Measurements from ENCODE around the gene FPGS.

Gene FPGS

GRCh38 chr9:127854184-127854806 lies 51.6 kb downstream of the FPGS start, which contains the start of gene ENG:
ENG (minus strand) TSS chr9:127854658; CDS start chr9:127854355, 303 bp downstream.
- TF ChIP-seq REST (IDR thresholded peaks at IDR 0.05; ENCODE audit: insufficient read depth in 1 of 2, low read depth in 2 of 2, low read length in 2 of 2): 0 out of 4 replicates have a peak, but pooled peaks of 1 of the 2 experiments have one; percentile 29
- peak; percentile 58; the same call in 1 of the 2 replicates for TF ChIP-seq POLR2AphosphoS5 (IDR thresholded peaks at IDR 0.05; ENCODE audit: low read depth, low read length)
- no peak for TF ChIP-seq FOXP2 (optimal IDR thresholded peaks at IDR 0.05; ENCODE audit: borderline replicate concordance, extremely low read depth, extremely low read length, insufficient read depth)
- TF ChIP-seq SIN3A (IDR thresholded peaks at IDR 0.05; ENCODE audit: borderline replicate concordance, insufficient read depth, low read length): peak; percentile 59; the same call in 1 of the 2 replicates
- no peak for TF ChIP-seq TAF1 (IDR thresholded peaks at IDR 0.05; ENCODE audit: borderline replicate concordance, insufficient read depth, low read length)

- TF ChIP-seq REST (IDR thresholded peaks at IDR 0.05; ENCODE audit: insufficient read depth in 1 of 2, low read depth in 2 of 2, low read length in 2 of 2) (no peak), FOXP2 (optimal IDR thresholded peaks at IDR 0.05; ENCODE audit: borderline replicate concordance, extremely low read depth, extremely low read length, insufficient read depth) (no peak), POLR2AphosphoS5 (IDR thresholded peaks at IDR 0.05; ENCODE audit: low read depth, low read length) (no peak), SIN3A (IDR thresholded peaks at IDR 0.05; ENCODE audit: borderline replicate concordance, insufficient read depth, low read length) (no peak), TAF1 (IDR thresholded peaks at IDR 0.05; ENCODE audit: borderline replicate concordance, insufficient read depth, low read length) (no peak)
Observed at GRCh38 chr9:127854960-127855359, 52.3 kb downstream of the FPGS start.

- TF ChIP-seq SIN3A (IDR thresholded peaks at IDR 0.05; ENCODE audit: borderline replicate concordance, insufficient read depth, low read length): no peak
- TF ChIP-seq FOXP2 (optimal IDR thresholded peaks at IDR 0.05; ENCODE audit: borderline replicate concordance, extremely low read depth, extremely low read length, insufficient read depth): no peak
- no peak for TF ChIP-seq REST (IDR thresholded peaks at IDR 0.05; ENCODE audit: insufficient read depth in 1 of 2, low read depth in 2 of 2, low read length in 2 of 2)
- no peak for TF ChIP-seq TAF1 (IDR thresholded peaks at IDR 0.05; ENCODE audit: borderline replicate concordance, insufficient read depth, low read length)
- TF ChIP-seq POLR2AphosphoS5 (IDR thresholded peaks at IDR 0.05; ENCODE audit: low read depth, low read length): no peak
Observed at GRCh38 chr9:127855522-127855921, 52.8 kb downstream of the FPGS start.

GRCh38 chr9:127856094-127856728 lies 53.5 kb downstream of the FPGS start:
- TF ChIP-seq FOXP2 (optimal IDR thresholded peaks at IDR 0.05; ENCODE audit: borderline replicate concordance, extremely low read depth, extremely low read length, insufficient read depth): no peak
- TF ChIP-seq REST (IDR thresholded peaks at IDR 0.05; ENCODE audit: insufficient read depth in 1 of 2, low read depth in 2 of 2, low read length in 2 of 2): no peak
- TF ChIP-seq POLR2AphosphoS5 (IDR thresholded peaks at IDR 0.05; ENCODE audit: low read depth, low read length): no peak
